Endodermal cell (in vitro differentiated cells): ENCODE data around the gene ARL6IP4. TPM values are rescaled to one million over a fixed set of nuclear protein-coding genes. Genes with fewer than 3 reads are reported as not detected.
A peak's percentile ranks its signal among the peaks of the same experiment; 100 is the strongest.

ENCODE experiments used
- DNase-seq: peaks from one replicate; pipeline ENCODE4 v3.0.0-alpha.2; 2017
- H3K27ac ChIP-seq: 2 replicates; pipeline ENCODE4 v1.5.1; 2013; ENCODE audit warnings: mild to moderate bottlenecking, low read depth, low read length, moderate library complexity
- H3K27me3 ChIP-seq: 2 replicates; pipeline ENCODE4 v1.6.1; 2013; ENCODE audit warnings: mild to moderate bottlenecking, low read length, moderate library complexity; ENCODE audit not compliant: insufficient read depth, control insufficient read depth, poor library complexity, severe bottlenecking
- H3K36me3 ChIP-seq: 2 replicates; pipeline ENCODE4 v1.7.0; 2013; ENCODE audit warnings: mild to moderate bottlenecking, low read length, moderate library complexity; ENCODE audit not compliant: control insufficient read depth, insufficient read depth
- H3K4me1 ChIP-seq: one replicate; pipeline ENCODE4 v1.7.0; 2013; ENCODE audit warnings: low read length; ENCODE audit not compliant: control insufficient read depth, insufficient read depth
- H3K4me3 ChIP-seq: 2 replicates; pipeline ENCODE4 v1.5.1; 2013; ENCODE audit warnings: mild to moderate bottlenecking, low read length, moderate library complexity
- H3K9ac ChIP-seq: 2 replicates; pipeline ENCODE4 v1.6.1; 2013; ENCODE audit warnings: mild to moderate bottlenecking, low read length, moderate library complexity; ENCODE audit not compliant: poor library complexity, severe bottlenecking; ENCODE audit errors: extremely low read depth
- H3K9me3 ChIP-seq: 2 replicates; pipeline ENCODE4 v1.6.1; 2013; ENCODE audit warnings: mild to moderate bottlenecking, low read length, moderate library complexity; ENCODE audit not compliant: control insufficient read depth
- H3K27ac Mint-ChIP-seq: 2 replicates; pipeline ENCODE4 v1.8.0; 2020; ENCODE audit warnings: mixed read lengths
- H3K27me3 Mint-ChIP-seq: 2 replicates; pipeline ENCODE4 v1.8.0; 2021; ENCODE audit warnings: mild to moderate bottlenecking, mixed read lengths; ENCODE audit not compliant: insufficient read depth
- H3K36me3 Mint-ChIP-seq: 2 replicates; pipeline ENCODE4 v1.8.0; 2020; ENCODE audit warnings: low read depth, mixed read lengths
- H3K4me1 Mint-ChIP-seq: 2 replicates; pipeline ENCODE4 v1.8.0; 2020; ENCODE audit warnings: mixed read lengths
- H3K4me3 Mint-ChIP-seq: 2 replicates; pipeline ENCODE4 v1.8.0; 2020; ENCODE audit warnings: mild to moderate bottlenecking, moderate library complexity, mixed read lengths
- H3K9me3 Mint-ChIP-seq: 2 replicates; pipeline ENCODE4 v1.8.0; 2020; ENCODE audit warnings: mild to moderate bottlenecking, mixed read lengths
- CTCF ChIP-seq: fragments of 200-600 bp; sonication (generic); conservative IDR thresholded peaks from 2 replicates; pipeline ENCODE4 v1.5.0; 2021; ENCODE audit warnings: antibody characterized with exemption, mild to moderate bottlenecking
- WGBS, 2 experiments: methylation state at CpG; one replicate each; pipeline versions ENCODE4 v1.1.5 to v1.1.7; 2013; ENCODE audit warnings: missing lambda C conversion rate in 2 of 2, mixed read lengths in 1 of 2; ENCODE audit not compliant: insufficient coverage in 1 of 2, insufficient read length in 1 of 2; 5-methylcytosine and 5-hydroxymethylcytosine counted together
- total RNA-seq, 2 donors: library from RNA; stranded (reverse); fragmentation: NEBNext Ultra II Directional in 1 of 2; extraction: Animal tissue kit (Norgen Biotek cat#: 25700) in 1 of 2; gene quantifications; 2 replicates in 1 of 2; 3 replicates in 1 of 2; pipeline ENCODE4 v1.2.1, GENCODE V29; 2021

ARL6IP4 gene
- total RNA-seq, 2 donors from 2014 or later = 136 to 149 TPM

GRCh38 chr12:123028475-123028874, 48.0 kb downstream of the ARL6IP4 start:
- no peak for DNase-seq
- H3K27me3 Mint-ChIP-seq = no peaks in the 10 kb centered on the region
- H3K4me1 Mint-ChIP-seq = peaks cover 11% of the 10 kb centered on the region
- Histone ChIP-seq H3K9me3 (no peaks in the 10 kb centered on the region), H3K36me3 (no peaks in the 10 kb centered on the region), H3K9ac (no peak overlapping the region), H3K27me3 (no peaks in the 10 kb centered on the region), H3K4me3 (no peak overlapping the region), H3K4me1 (no peaks in the 10 kb centered on the region), H3K27ac (no peak overlapping the region)
- no peak overlapping the region for H3K4me3 Mint-ChIP-seq
- 89 to 91% methylated on average over 7 of the region's 7 CpGs for WGBS, 2 experiments
- H3K27ac Mint-ChIP-seq = peak overlapping the region; percentile 28
- H3K9me3 Mint-ChIP-seq = no peaks in the 10 kb centered on the region
- TF ChIP-seq CTCF = no peak
- peaks cover 5% of the 10 kb centered on the region for H3K36me3 Mint-ChIP-seq

- H3K4me3 Mint-ChIP-seq = no peak overlapping the region
- no peaks in the 10 kb centered on the region for H3K27me3 Mint-ChIP-seq
- no peak overlapping the region for H3K9ac ChIP-seq
Measured at GRCh38 chr12:123029550-123029949, 49.1 kb downstream of the ARL6IP4 start.

GRCh38 chr12:123030686-123031085, 50.2 kb downstream of the ARL6IP4 start:
- peaks cover 4% of the 10 kb centered on the region for H3K4me1 ChIP-seq
- Mint-ChIP-seq H3K4me3 (no peak overlapping the region), H3K4me1 (peaks cover 24% of the 10 kb centered on the region), H3K36me3 (peaks cover 5% of the 10 kb centered on the region), H3K27ac (no peak overlapping the region), H3K27me3 (no peaks in the 10 kb centered on the region), H3K9me3 (no peaks in the 10 kb centered on the region)
- H3K27me3 ChIP-seq = no peaks in the 10 kb centered on the region
- no peaks in the 10 kb centered on the region for H3K9me3 ChIP-seq
- WGBS, 2 experiments = 90 to 100% methylated on average over 1 of the region's 1 CpG
- no peak overlapping the region for H3K27ac ChIP-seq
- H3K9ac ChIP-seq = no peak overlapping the region
- DNase-seq = no peak
- H3K4me3 ChIP-seq = no peak overlapping the region
- no peaks in the 10 kb centered on the region for H3K36me3 ChIP-seq
- no peak for TF ChIP-seq CTCF

More at GRCh38 chr12:123029550-123029949, 49.1 kb downstream of the ARL6IP4 start:
- no peak overlapping the region for H3K4me3 ChIP-seq
- no peak overlapping the region for H3K27ac ChIP-seq
- DNase-seq = no peak
- peaks cover 2% of the 10 kb centered on the region for H3K4me1 ChIP-seq
- H3K36me3 ChIP-seq = no peaks in the 10 kb centered on the region
- H3K27me3 ChIP-seq = no peaks in the 10 kb centered on the region
- H3K9me3 ChIP-seq = no peaks in the 10 kb centered on the region
- TF ChIP-seq CTCF = no peak
- Mint-ChIP-seq H3K27ac (peak overlapping the region; percentile 68), H3K9me3 (no peaks in the 10 kb centered on the region), H3K36me3 (peaks cover 5% of the 10 kb centered on the region), H3K4me1 (peaks cover 18% of the 10 kb centered on the region)
